Measurements from ENCODE around the gene ACAP2.

Gene ACAP2

GRCh38 chr3:195410546-195410945 is 32.3 kb downstream of the ACAP2 start:
- TF ChIP-seq GATA2 (IDR thresholded peaks at IDR 0.05; ENCODE audit: low read depth, low read length) (no peak), GATA3 (IDR thresholded peaks at IDR 0.05; ENCODE audit: low read depth, low read length) (no peak)

- TF ChIP-seq GATA3 (IDR thresholded peaks at IDR 0.05; ENCODE audit: low read depth, low read length), result no peak
- TF ChIP-seq GATA2 (IDR thresholded peaks at IDR 0.05; ENCODE audit: low read depth, low read length), result no peak
Measured at GRCh38 chr3:195407531-195408409, 35.0 kb downstream of the ACAP2 start.

- TF ChIP-seq GATA3 (IDR thresholded peaks at IDR 0.05; ENCODE audit: low read depth, low read length) (no peak), GATA2 (IDR thresholded peaks at IDR 0.05; ENCODE audit: low read depth, low read length) (no peak)
Measured at GRCh38 chr3:195405651-195406050, 37.2 kb downstream of the ACAP2 start.

GRCh38 chr3:195403841-195404408 is 38.9 kb downstream of the ACAP2 start:
- TF ChIP-seq GATA2 (IDR thresholded peaks at IDR 0.05; ENCODE audit: low read depth, low read length) (no peak), GATA3 (IDR thresholded peaks at IDR 0.05; ENCODE audit: low read depth, low read length) (no peak)

- TF ChIP-seq GATA2 (IDR thresholded peaks at IDR 0.05; ENCODE audit: low read depth, low read length), result no peak
Measured at GRCh38 chr3:195403244-195403643, 39.6 kb downstream of the ACAP2 start.

GRCh38 chr3:195401943-195402342 is 40.9 kb downstream of the ACAP2 start:
- TF ChIP-seq GATA3 (IDR thresholded peaks at IDR 0.05; ENCODE audit: low read depth, low read length) (no peak), GATA2 (IDR thresholded peaks at IDR 0.05; ENCODE audit: low read depth, low read length) (no peak)

GRCh38 chr3:195397524-195397923 is 45.3 kb downstream of the ACAP2 start:
- TF ChIP-seq GATA2 (IDR thresholded peaks at IDR 0.05; ENCODE audit: low read depth, low read length), result no peak
- no peak for TF ChIP-seq GATA3 (IDR thresholded peaks at IDR 0.05; ENCODE audit: low read depth, low read length)

GRCh38 chr3:195395208-195395816 is 47.5 kb downstream of the ACAP2 start:
- no peak for TF ChIP-seq GATA2 (IDR thresholded peaks at IDR 0.05; ENCODE audit: low read depth, low read length)
- no peak for TF ChIP-seq GATA3 (IDR thresholded peaks at IDR 0.05; ENCODE audit: low read depth, low read length)

GRCh38 chr3:195394700-195395099 is 48.1 kb downstream of the ACAP2 start:
- TF ChIP-seq GATA2 (IDR thresholded peaks at IDR 0.05; ENCODE audit: low read depth, low read length) (no peak), GATA3 (IDR thresholded peaks at IDR 0.05; ENCODE audit: low read depth, low read length) (no peak)

GRCh38 chr3:195394024-195394423 is 48.8 kb downstream of the ACAP2 start:
- TF ChIP-seq GATA2 (IDR thresholded peaks at IDR 0.05; ENCODE audit: low read depth, low read length), result no peak
- no peak for TF ChIP-seq GATA3 (IDR thresholded peaks at IDR 0.05; ENCODE audit: low read depth, low read length)

GRCh38 chr3:195388380-195388779 is 54.4 kb downstream of the ACAP2 start:
- no peak for TF ChIP-seq GATA2 (IDR thresholded peaks at IDR 0.05; ENCODE audit: low read depth, low read length)
- TF ChIP-seq GATA3 (IDR thresholded peaks at IDR 0.05; ENCODE audit: low read depth, low read length), result no peak

- TF ChIP-seq GATA3 (IDR thresholded peaks at IDR 0.05; ENCODE audit: low read depth, low read length) (no peak), GATA2 (IDR thresholded peaks at IDR 0.05; ENCODE audit: low read depth, low read length) (no peak)
Measured at GRCh38 chr3:195386739-195387138, 56.1 kb downstream of the ACAP2 start.

- no peak for TF ChIP-seq GATA3 (IDR thresholded peaks at IDR 0.05; ENCODE audit: low read depth, low read length)
- TF ChIP-seq GATA2 (IDR thresholded peaks at IDR 0.05; ENCODE audit: low read depth, low read length), result no peak
Measured at GRCh38 chr3:195385526-195385925, 57.3 kb downstream of the ACAP2 start.

- TF ChIP-seq GATA3 (IDR thresholded peaks at IDR 0.05; ENCODE audit: low read depth, low read length) (no peak), GATA2 (IDR thresholded peaks at IDR 0.05; ENCODE audit: low read depth, low read length) (no peak)
Measured at GRCh38 chr3:195384952-195385351, 57.9 kb downstream of the ACAP2 start.

GRCh38 chr3:195372220-195372619 is 70.6 kb downstream of the ACAP2 start:
- TF ChIP-seq GATA3 (IDR thresholded peaks at IDR 0.05; ENCODE audit: low read depth, low read length) (no peak), GATA2 (IDR thresholded peaks at IDR 0.05; ENCODE audit: low read depth, low read length) (no peak)

All from SH-SY5Y (cell line).